Nephron progenitor cell (in vitro differentiated cells): ENCODE data around the gene RSU1.

Experiments used
- DNase-seq: peaks from one replicate; pipeline ENCODE4 v3.0.0; 2021
- H3K27ac Mint-ChIP-seq: 2 replicates; pipeline ENCODE4 v1.8.0; 2021; ENCODE audit warnings: mild to moderate bottlenecking, moderate library complexity, mixed read lengths
- H3K27me3 Mint-ChIP-seq: 2 replicates; pipeline ENCODE4 v1.8.0; 2021; ENCODE audit warnings: mild to moderate bottlenecking, low read depth, mixed read lengths; ENCODE audit not compliant: poor library complexity
- H3K36me3 Mint-ChIP-seq: 2 replicates; pipeline ENCODE4 v1.8.0; 2021; ENCODE audit warnings: low read depth, mixed read lengths
- H3K4me1 Mint-ChIP-seq: 2 replicates; pipeline ENCODE4 v1.8.0; 2021; ENCODE audit warnings: mixed read lengths
- H3K4me3 Mint-ChIP-seq: 2 replicates; pipeline ENCODE4 v1.8.0; 2021; ENCODE audit warnings: mild to moderate bottlenecking, moderate library complexity, mixed read lengths
- H3K9me3 Mint-ChIP-seq: 2 replicates; pipeline ENCODE4 v1.8.0; 2021; ENCODE audit warnings: mild to moderate bottlenecking, moderate library complexity, mixed read lengths
- CTCF ChIP-seq: fragments of 200-600 bp; sonication (generic); IDR thresholded peaks from 2 replicates; pipeline ENCODE4 v1.5.0; 2021; ENCODE audit warnings: antibody characterized with exemption

The RSU1 gene

GRCh38 chr10:16717622-16718395 is 99.4 kb downstream of the RSU1 start:
- Mint-ChIP-seq H3K9me3 (peaks cover 23% of the 10 kb centered on the region), H3K27ac (no peak overlapping the region), H3K4me1 (no peaks in the 10 kb centered on the region), H3K36me3 (peaks cover 49% of the 10 kb centered on the region), H3K4me3 (no peak overlapping the region), H3K27me3 (no peaks in the 10 kb centered on the region)
- TF ChIP-seq CTCF: no peak
- no peak for DNase-seq

GRCh38 chr10:16716051-16716450 is 101.2 kb downstream of the RSU1 start:
- H3K27me3 Mint-ChIP-seq: no peaks in the 10 kb centered on the region
- H3K4me1 Mint-ChIP-seq: no peaks in the 10 kb centered on the region
- no peak for DNase-seq
- no peak overlapping the region for H3K27ac Mint-ChIP-seq
- no peak for TF ChIP-seq CTCF
- H3K36me3 Mint-ChIP-seq: peaks cover 55% of the 10 kb centered on the region
- peaks cover 40% of the 10 kb centered on the region for H3K9me3 Mint-ChIP-seq
- no peak overlapping the region for H3K4me3 Mint-ChIP-seq

- H3K36me3 Mint-ChIP-seq: peaks cover 53% of the 10 kb centered on the region
- peaks cover 54% of the 10 kb centered on the region for H3K9me3 Mint-ChIP-seq
- no peaks in the 10 kb centered on the region for H3K4me1 Mint-ChIP-seq
- no peaks in the 10 kb centered on the region for H3K27me3 Mint-ChIP-seq
- no peak overlapping the region for H3K27ac Mint-ChIP-seq
- DNase-seq: no peak
- no peak overlapping the region for H3K4me3 Mint-ChIP-seq
- no peak for TF ChIP-seq CTCF
These were observed 103.9 kb downstream of the RSU1 start for GRCh38 chr10:16713290-16713689.

GRCh38 chr10:16712883-16713282 is 104.3 kb downstream of the RSU1 start:
- Mint-ChIP-seq H3K36me3 (peaks cover 53% of the 10 kb centered on the region), H3K27ac (no peak overlapping the region), H3K4me1 (no peaks in the 10 kb centered on the region), H3K27me3 (no peaks in the 10 kb centered on the region), H3K4me3 (no peak overlapping the region), H3K9me3 (peaks cover 54% of the 10 kb centered on the region)
- no peak for DNase-seq
- no peak for TF ChIP-seq CTCF

GRCh38 chr10:16700331-16700730 is 116.9 kb downstream of the RSU1 start:
- H3K4me1 Mint-ChIP-seq: peaks cover 26% of the 10 kb centered on the region
- TF ChIP-seq CTCF: no peak
- peaks cover 26% of the 10 kb centered on the region for H3K9me3 Mint-ChIP-seq
- peaks cover 24% of the 10 kb centered on the region for H3K36me3 Mint-ChIP-seq
- H3K27ac Mint-ChIP-seq: no peak overlapping the region
- peaks cover 8% of the 10 kb centered on the region for H3K27me3 Mint-ChIP-seq
- H3K4me3 Mint-ChIP-seq: no peak overlapping the region
- no peak for DNase-seq
